SJCRH30 (cell line): ENCODE results near the gene RHOG. TPM values are rescaled to one million over a fixed set of nuclear protein-coding genes. Genes with fewer than 3 reads are reported as not detected.
"Not testable (repeated sequence)": the region's sequence is repeated elsewhere in the genome, so short reads cannot be mapped to it uniquely, and the experiment has no call there.

ENCODE experiments used
- DNase-seq, 2 experiments: peaks; one replicate each; pipeline ENCODE4 v3.0.0-alpha.2; 2015 to 2020
- H3K27ac ChIP-seq: fragments of 250-450 bp; sonication (Bioruptor Pico); 2 replicates; pipeline ENCODE4 v1.5.1; 2020; ENCODE audit warnings: mild to moderate bottlenecking, moderate library complexity
- H3K27me3 ChIP-seq: fragments of 250-450 bp; sonication (Bioruptor Pico); 2 replicates; pipeline ENCODE4 v1.5.1; 2020; ENCODE audit warnings: mild to moderate bottlenecking, moderate library complexity
- H3K36me3 ChIP-seq: fragments of 250-450 bp; sonication (Bioruptor Pico); 2 replicates; pipeline ENCODE4 v1.5.1; 2020; ENCODE audit warnings: mild to moderate bottlenecking, moderate library complexity
- H3K4me1 ChIP-seq: fragments of 250-450 bp; sonication (Bioruptor Pico); 2 replicates; pipeline ENCODE4 v1.5.1; 2020; ENCODE audit warnings: mild to moderate bottlenecking, moderate library complexity
- H3K4me3 ChIP-seq: fragments of 250-450 bp; sonication (Bioruptor Pico); 2 replicates; pipeline ENCODE4 v1.5.1; 2020; ENCODE audit warnings: mild to moderate bottlenecking, moderate library complexity
- H3K9me3 ChIP-seq: fragments of 250-450 bp; sonication (Bioruptor Pico); replicated peaks from 2 replicates; pipeline ENCODE4 v1.5.1; 2020; ENCODE audit warnings: mild to moderate bottlenecking, moderate library complexity
- total RNA-seq: library from RNA; depleted of rRNA; stranded (reverse); fragments of >200 nt; shearing (Covaris generic); gene quantifications from 2 replicates; pipeline ENCODE4 v1.2.3, GENCODE V29; 2014; rRNA removed

RHOG gene
- total RNA-seq, 1 experiment from 2014 or later: 15.5 TPM

DNA sequence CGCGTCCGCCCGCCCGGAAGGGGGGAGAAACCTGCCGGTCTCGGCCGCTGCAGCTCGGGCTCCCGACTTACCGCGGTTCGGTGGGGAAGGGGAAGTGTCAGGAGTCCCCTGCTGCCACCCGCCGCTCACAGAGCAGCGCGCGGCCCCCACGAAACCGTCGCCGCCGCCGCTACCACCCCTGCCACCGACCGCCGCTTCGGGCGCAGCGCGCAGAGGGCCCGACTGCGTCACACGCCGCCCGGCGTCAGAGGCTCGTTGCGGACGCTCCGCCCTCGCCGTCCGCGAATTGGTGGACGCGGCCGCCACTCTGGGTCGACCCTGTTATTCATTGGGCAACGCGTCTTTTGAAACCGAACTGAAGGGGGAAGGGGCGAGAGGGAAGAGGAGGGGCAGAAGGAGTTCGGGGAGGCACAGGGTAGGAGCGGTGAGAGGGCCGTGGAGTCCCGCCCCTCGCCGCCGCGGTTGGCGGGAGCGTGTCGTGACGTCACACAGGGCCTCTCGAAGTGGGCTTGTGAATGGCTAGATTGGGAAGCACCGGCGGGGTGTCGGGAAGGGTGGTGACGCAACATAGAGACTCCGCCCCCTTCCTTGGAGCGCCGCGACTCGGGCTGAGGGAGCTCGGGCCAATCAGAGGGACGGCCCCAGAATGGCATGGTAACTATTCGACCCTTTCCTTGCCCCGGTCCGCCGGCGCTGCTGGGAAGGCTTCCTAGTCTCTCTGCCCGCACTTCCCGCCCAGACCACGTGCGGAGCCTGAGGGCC, 43.2 kb downstream of the RHOG start, which contains the start of gene NUP98:
NUP98 (minus strand) TSS at position 226 of the 762 bp plus-strand sequence. CDS start 15,437 bp downstream, outside the sequence.
- peaks cover 26% of the 10 kb centered on the region for H3K36me3 ChIP-seq
- no peaks in the 10 kb centered on the region for H3K4me1 ChIP-seq
- no peaks in the 10 kb centered on the region for H3K27me3 ChIP-seq
- DNase-seq: peak; percentile 99
- peak within 1 kb of the TSS; percentile 82 for H3K4me3 ChIP-seq
- H3K9me3 ChIP-seq: no peaks in the 10 kb centered on the region
- peak within 1 kb of the TSS; percentile 77 for H3K27ac ChIP-seq

GRCh38 chr11:3796801-3797328, 43.9 kb downstream of the RHOG start:
- no peaks in the 10 kb centered on the region for H3K4me1 ChIP-seq
- no peaks in the 10 kb centered on the region for H3K27me3 ChIP-seq
- H3K4me3 ChIP-seq: peak overlapping the region; percentile 82
- H3K27ac ChIP-seq: peak overlapping the region; percentile 77
- no peaks in the 10 kb centered on the region for H3K9me3 ChIP-seq
- peaks cover 31% of the 10 kb centered on the region for H3K36me3 ChIP-seq
- peak in 1 of 2 experiments; percentile 64 for DNase-seq

DNA sequence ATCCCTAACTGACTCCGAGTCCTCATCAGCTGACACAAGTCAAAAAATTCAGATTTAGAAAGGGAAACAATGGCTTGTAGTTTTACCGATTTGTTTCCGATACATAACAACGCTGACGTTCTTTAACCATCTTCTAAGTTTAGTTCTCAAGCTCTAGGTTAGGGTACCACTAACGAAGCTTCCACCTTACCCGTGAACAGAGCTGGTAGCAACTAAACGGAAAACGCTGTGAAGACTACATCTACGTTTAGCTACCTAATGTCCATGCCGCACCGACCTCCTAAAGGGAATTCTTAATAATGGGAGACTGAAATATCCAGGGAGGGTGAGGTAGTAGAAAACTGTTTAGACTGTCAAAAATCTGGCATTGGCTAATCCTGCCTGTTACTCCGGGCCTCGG, 44.4 kb downstream of the RHOG start:
- Histone ChIP-seq H3K36me3 (peaks cover 34% of the 10 kb centered on the region), H3K27ac (no peak overlapping the region; the same call in 1 of the 2 replicates), H3K27me3 (no peaks in the 10 kb centered on the region), H3K4me3 (peak overlapping the region; percentile 82), H3K9me3 (no peaks in the 10 kb centered on the region), H3K4me1 (no peaks in the 10 kb centered on the region)
- DNase-seq: no peak

DNA sequence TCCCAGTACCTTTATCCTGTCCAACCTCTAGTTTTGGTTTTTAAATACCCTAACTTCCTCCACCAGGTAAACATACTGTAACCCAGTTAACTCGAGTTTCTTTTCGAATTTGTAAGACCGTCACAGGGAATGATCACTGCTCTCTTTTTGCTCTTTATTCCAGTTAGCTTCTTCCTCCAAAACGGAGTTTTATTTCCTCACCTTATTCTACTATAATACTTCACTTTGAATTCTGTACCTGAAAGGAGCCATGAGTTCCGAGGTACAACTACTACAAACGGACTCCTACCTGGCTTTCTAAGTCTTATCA, 44.8 kb downstream of the RHOG start:
- Histone ChIP-seq H3K9me3 (no peaks in the 10 kb centered on the region), H3K36me3 (peaks cover 36% of the 10 kb centered on the region), H3K4me3 (peak overlapping the region; percentile 82), H3K27me3 (no peaks in the 10 kb centered on the region), H3K4me1 (no peaks in the 10 kb centered on the region), H3K27ac (no peak overlapping the region)
- no peak for DNase-seq

DNA sequence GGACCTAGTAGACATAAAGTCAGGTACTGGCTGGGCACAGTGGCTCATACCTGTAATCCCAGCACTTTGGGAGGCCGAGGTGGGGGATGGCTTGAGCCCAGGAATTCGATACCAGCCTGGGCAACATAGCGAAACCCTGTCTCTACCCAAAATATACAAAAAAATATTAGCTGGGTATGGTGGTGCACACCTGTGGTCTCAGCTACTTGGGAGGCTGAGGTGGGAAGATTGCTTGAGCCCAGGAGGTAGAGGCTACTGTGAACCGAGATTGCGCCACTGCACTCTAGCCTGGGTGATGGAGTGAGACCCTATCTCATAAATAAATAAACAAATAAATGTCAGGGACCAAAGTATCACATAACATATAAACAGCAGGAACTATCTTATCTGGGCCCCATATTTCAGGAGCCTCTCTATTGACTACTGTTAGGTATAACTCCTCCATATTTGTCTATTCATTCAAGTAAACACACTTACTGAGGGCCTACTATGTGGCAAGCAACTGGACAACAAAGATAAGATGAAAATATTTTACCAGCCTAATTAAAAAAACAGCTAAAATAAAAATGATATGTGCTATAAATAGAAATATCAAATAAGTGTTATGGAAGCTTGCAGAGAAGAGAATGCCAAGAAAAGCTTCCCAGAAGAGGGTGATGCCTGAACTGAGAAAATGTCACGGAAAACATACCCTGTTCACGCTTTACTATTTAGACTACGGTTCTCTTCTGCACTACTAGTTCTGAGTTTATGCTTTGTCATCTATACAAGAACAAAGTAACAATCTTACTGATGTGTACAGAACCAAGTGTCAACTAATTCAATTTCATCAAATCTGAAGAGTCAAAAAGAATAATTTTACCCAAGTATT, 45.4 kb downstream of the RHOG start:
- Histone ChIP-seq H3K36me3 (peaks cover 42% of the 10 kb centered on the region), H3K9me3 (no peaks in the 10 kb centered on the region), H3K27ac (no peak overlapping the region), H3K4me1 (no peaks in the 10 kb centered on the region), H3K27me3 (no peaks in the 10 kb centered on the region), H3K4me3 (peak overlapping the region; percentile 82; the same call in 1 of the 2 replicates)
- no peak for DNase-seq

GRCh38 chr11:3794387-3794786, 46.4 kb downstream of the RHOG start:
- not testable (repeated sequence) for H3K4me3 ChIP-seq, H3K9me3 ChIP-seq, H3K27ac ChIP-seq, H3K27me3 ChIP-seq, H3K4me1 ChIP-seq, DNase-seq
- H3K36me3 ChIP-seq: peaks cover 50% of the 10 kb centered on the region

DNA sequence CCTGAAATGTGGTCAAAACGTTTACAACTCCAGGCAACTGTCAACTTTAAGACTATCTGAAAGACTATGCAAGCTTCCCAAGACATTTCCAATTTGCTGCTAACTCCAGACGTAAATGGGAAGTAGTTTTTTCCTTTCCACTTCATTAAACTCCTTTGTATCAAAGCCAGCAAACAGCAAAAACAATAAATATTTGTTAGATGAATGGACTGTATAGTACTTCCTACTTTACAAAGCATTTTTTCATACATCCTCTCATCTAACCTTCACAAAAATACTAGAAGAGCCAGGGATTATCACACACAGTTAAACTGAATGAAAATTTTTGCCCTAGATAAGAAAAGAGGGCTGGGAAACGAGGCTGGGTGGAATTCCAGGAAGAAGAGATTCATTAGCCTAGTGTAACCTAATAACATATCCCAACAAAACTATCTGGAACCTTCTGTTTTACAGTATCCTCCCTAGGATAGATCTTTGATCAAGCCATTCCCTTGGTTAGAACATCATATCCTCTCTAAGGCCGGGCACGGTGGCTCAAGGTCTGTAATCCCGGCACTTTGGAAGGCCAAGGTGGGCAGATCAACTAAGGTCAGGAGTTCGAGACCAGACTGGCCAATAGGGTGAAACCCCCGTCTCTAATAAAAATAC, 53.9 kb downstream of the RHOG start:
- H3K4me3 ChIP-seq: no peak overlapping the region
- no peaks in the 10 kb centered on the region for H3K4me1 ChIP-seq
- peaks cover 61% of the 10 kb centered on the region for H3K36me3 ChIP-seq
- no peak for DNase-seq
- no peaks in the 10 kb centered on the region for H3K27me3 ChIP-seq
- H3K9me3 ChIP-seq: no peaks in the 10 kb centered on the region
- H3K27ac ChIP-seq: no peak overlapping the region

- H3K4me3 ChIP-seq: no peak overlapping the region
- no peaks in the 10 kb centered on the region for H3K27me3 ChIP-seq
- DNase-seq: no peak
- H3K9me3 ChIP-seq: no peaks in the 10 kb centered on the region
- no peak overlapping the region for H3K27ac ChIP-seq
- H3K4me1 ChIP-seq: no peaks in the 10 kb centered on the region
- peaks cover 64% of the 10 kb centered on the region for H3K36me3 ChIP-seq
These were observed 57.1 kb downstream of the RHOG start for GRCh38 chr11:3783611-3784010.

- H3K4me3 ChIP-seq: no peak overlapping the region
- DNase-seq: no peak
- H3K4me1 ChIP-seq: no peaks in the 10 kb centered on the region
- H3K27me3 ChIP-seq: no peaks in the 10 kb centered on the region
- peaks cover 64% of the 10 kb centered on the region for H3K36me3 ChIP-seq
- H3K9me3 ChIP-seq: no peaks in the 10 kb centered on the region
- H3K27ac ChIP-seq: no peak overlapping the region
These were observed 57.8 kb downstream of the RHOG start for GRCh38 chr11:3782963-3783362.

GRCh38 chr11:3781423-3781822, 59.3 kb downstream of the RHOG start:
- Histone ChIP-seq H3K4me1 (no peaks in the 10 kb centered on the region), H3K36me3 (peaks cover 66% of the 10 kb centered on the region), H3K4me3 (no peak overlapping the region), H3K27ac (no peak overlapping the region), H3K9me3 (no peaks in the 10 kb centered on the region), H3K27me3 (no peaks in the 10 kb centered on the region)
- DNase-seq: no peak

Other genes starting within 250 kb of the RHOG start
- 0.10 TPM in 1 of 2 replicates, not detected in the other for gene ART5, start 199.0 kb downstream of the RHOG start, total RNA-seq
- gene ART1, start 195.8 kb downstream of the RHOG start, total RNA-seq: not detected in 2 replicates
- gene CHRNA10, start 169.6 kb downstream of the RHOG start, total RNA-seq: 0.33 and 0.91 TPM in 2 replicates
- 191 and 217 TPM in 2 replicates for gene NUP98, start 43.4 kb downstream of the RHOG start, total RNA-seq
- 4.5 and 5.3 TPM in 2 replicates for gene PGAP2, start 32.4 kb downstream of the RHOG start, total RNA-seq
- 12.9 and 14.7 TPM in 2 replicates for gene STIM1, start 14.7 kb upstream of the RHOG start, total RNA-seq